Right forelimb (tissue), 1 donor: ENCODE results near the gene IRS1.
A peak's percentile ranks its signal among the peaks of the same experiment; 100 is the strongest.
"Not testable (repeated sequence)": the region's sequence is repeated elsewhere in the genome, so short reads cannot be mapped to it uniquely, and the experiment has no call there.

Experiments used
- DNase-seq: peaks from one replicate; pipeline ENCODE4 v3.0.0-alpha.2; 2018

The IRS1 gene, protein sequence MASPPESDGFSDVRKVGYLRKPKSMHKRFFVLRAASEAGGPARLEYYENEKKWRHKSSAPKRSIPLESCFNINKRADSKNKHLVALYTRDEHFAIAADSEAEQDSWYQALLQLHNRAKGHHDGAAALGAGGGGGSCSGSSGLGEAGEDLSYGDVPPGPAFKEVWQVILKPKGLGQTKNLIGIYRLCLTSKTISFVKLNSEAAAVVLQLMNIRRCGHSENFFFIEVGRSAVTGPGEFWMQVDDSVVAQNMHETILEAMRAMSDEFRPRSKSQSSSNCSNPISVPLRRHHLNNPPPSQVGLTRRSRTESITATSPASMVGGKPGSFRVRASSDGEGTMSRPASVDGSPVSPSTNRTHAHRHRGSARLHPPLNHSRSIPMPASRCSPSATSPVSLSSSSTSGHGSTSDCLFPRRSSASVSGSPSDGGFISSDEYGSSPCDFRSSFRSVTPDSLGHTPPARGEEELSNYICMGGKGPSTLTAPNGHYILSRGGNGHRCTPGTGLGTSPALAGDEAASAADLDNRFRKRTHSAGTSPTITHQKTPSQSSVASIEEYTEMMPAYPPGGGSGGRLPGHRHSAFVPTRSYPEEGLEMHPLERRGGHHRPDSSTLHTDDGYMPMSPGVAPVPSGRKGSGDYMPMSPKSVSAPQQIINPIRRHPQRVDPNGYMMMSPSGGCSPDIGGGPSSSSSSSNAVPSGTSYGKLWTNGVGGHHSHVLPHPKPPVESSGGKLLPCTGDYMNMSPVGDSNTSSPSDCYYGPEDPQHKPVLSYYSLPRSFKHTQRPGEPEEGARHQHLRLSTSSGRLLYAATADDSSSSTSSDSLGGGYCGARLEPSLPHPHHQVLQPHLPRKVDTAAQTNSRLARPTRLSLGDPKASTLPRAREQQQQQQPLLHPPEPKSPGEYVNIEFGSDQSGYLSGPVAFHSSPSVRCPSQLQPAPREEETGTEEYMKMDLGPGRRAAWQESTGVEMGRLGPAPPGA (N-terminal part only)

DNA sequence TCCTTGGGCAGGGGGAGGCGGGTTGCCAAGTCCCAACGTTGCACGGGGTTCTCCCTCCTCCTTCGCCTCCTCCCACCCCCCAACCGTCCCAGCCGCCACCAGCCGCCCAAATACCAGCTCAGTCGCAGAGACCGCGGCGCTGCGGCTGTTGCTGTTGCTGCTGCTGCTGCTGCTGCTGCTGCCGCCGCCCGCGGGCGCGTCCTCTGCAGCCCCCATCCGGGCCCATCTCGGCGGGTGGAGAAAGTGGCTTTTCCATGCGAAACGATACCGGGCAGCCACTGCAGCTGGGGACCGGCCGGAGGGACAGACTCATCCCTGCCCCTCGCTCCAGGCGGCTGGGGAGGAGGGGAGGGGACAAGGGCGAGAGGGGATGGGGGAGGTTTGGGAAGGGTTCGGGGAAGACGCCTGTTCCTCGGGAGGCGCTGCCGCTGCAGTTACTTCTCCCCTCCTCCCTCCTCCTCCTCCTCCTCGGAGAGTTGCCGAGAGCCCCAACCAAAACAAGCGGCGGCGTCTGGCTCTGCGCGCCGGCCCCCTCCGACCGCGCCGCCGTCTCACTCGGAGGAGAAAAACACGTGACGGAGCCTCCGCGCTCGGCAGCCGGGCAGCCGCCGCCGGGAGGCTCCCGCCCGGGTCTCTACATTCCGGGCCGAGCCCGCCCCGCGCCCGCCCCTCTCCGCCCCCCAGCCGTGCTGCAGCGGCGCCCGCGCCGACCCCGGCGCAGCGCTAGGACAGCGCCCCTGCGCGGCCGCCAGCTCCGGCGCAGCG, at the start of gene IRS1:
IRS1 (minus strand) TSS at position 610 of the 765 bp plus-strand sequence. CDS start 1,082 bp downstream, outside the sequence.
- peak; percentile 90 for DNase-seq

DNA sequence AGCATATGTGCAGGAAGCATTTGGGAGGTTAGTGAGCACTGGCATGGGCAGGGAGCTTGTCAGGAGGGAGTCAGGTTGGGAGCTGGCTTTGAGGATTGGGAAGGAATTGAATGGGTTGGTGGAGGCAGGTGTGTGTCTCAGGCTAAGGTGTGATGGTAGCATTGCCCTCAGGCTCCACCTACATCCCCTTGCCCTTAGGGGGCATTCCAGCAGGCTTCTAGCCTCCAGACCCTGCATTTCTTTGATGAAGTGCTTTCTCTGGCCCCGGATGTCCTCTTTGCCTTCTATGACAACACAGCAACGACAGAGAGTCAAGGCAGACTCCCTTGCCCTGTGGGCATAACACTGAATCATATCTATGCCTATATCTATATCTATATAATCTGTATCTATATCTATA, 49.7 kb upstream of the IRS1 start:
- no peak for DNase-seq

DNA sequence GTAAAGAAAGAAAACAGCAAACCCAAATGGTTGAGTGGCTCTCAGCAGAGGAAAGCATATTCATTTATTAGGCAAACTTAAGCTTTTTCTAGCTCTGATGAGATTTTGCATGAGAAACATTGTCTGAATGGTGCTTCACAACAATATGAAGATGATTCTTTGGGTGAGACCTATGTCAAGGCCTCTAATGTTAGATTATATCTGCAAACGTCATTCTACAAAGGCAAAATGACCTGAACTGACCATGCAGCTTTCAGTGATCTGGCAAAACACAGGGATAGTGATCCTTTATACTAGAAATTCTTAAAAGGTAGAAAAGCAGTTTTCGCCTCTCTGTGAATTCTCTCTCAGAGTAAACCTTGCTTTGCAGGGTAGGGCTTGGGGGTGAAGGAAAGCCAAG, 47.9 kb upstream of the IRS1 start:
- no peak for DNase-seq

DNA sequence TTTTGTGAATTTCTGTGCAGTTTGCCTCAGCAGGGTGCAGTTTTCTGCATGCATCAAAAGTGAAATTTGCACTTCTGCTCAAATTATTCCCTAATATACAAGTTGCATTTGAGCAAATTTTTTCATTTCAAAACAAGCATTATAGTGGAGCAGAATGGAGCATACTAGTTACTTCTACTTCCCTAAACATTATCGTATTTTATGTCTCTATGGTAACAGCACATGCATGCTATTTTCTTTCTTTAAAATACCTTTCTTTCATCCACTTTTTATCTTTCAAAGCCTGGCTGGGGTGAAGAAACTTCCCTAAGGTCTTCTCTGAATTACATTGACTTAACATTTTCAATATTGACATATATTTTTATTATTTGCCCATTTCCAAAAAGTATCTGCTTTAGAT, 47.5 kb upstream of the IRS1 start:
- DNase-seq: no peak

DNA sequence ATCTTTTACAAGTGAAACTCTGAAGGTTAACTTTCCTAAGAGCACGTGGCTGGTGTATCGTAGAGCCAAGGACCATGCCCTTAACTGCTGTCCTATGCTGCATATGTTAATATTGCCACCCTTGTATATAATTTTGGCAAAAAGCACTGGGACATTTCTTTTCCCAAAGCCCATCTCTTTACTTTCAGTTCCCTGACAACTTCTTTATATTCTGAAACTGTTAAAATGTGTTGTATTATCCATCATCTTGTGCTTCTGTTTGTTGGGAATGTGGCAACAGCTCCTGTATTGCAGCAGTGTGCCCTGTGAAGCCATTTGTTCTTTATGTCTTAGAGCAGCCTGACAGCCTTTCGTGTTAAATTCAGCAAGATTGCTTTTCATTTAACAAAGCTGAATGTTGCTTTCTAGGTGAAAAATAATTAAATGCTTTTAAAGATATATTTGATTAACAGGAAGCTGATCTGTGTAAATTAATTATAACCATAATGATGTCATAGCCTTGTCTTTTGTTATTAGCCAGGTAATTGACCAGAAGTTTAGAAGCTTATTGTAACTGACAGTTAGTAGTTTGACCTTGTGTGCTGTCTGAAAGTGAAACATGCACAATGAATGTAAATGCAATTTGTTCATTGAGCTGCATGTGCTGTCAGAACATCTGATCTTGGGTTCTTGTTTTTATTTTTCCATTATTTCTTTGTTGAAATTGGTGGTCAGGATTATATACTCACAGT, 45.9 kb upstream of the IRS1 start:
- DNase-seq: no peak

DNA sequence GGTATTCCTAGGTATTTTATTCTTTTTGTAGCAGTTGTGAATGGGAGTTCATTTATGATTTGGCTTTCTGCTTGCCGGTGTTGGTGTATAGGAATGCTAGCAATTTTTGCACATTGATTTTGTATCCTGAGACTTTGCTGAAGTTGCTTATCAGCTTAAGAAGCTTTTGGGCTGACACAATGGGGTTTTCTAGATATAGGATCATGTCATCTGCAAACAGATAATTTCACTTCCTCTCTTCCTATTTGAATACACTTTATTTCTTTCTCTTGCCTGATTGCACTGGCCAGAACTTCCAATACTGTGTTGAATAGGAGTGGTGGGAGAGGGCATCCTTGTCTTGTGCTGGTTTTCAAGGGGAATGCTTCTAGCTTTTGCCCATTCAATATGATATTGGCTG, 43.4 kb upstream of the IRS1 start:
- not testable (repeated sequence) for DNase-seq

DNA sequence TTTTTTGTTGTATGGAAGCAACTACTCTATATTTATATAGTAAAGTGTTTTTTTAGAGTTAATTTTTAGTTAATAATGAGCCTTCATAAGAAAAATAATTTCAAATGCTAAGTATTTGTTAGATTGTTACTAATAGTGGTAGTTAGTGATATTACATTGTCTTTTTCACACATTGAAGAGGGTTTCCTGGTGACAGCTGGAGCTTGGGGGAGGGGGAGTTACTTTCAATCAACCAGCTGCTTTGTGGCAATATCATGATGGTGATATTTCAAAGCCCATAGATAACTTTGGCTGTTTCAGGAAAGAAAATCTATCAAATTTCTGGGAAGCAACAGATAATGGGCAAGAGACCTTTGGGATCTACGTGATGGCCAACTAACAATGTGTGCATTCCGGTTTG, 40.3 kb upstream of the IRS1 start:
- no peak for DNase-seq

DNA sequence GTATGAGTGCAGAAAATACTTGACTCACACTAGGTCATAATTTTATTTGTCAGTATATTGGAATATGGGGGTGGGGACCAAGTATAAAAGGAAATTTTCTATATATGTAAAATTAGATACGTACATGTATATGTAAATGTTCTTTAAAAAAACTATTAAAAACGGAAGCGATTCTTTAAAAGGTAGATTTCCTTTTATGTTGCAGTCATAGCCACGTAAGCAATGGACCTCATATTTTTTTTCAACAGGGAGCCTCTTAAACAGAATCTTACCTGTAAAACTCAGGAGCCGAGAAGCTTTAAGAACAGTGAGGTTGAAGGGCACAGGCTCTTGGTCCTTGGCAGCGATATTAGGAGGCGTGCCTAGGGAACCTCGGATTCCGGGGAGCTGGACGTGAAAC, 39.5 kb upstream of the IRS1 start:
- DNase-seq: no peak

DNA sequence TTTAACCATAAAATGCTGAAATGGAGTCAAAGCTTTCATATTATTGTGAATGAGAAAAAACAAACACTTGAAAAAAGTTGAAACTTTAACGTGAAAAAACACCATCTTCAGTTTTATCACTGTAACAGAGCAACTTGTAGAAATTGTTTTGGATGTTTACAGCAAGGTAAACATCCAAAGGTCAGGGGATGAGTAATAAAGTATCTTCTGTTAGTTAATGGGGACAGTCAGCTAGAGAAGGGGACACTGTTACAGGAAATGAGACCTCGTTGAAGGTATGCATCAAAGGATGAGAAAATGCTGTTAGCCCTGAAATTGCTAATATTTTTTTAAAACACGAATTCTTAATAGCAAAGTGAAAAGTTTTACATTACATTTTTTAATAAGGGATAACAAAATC, 39.1 kb upstream of the IRS1 start:
- no peak for DNase-seq

DNA sequence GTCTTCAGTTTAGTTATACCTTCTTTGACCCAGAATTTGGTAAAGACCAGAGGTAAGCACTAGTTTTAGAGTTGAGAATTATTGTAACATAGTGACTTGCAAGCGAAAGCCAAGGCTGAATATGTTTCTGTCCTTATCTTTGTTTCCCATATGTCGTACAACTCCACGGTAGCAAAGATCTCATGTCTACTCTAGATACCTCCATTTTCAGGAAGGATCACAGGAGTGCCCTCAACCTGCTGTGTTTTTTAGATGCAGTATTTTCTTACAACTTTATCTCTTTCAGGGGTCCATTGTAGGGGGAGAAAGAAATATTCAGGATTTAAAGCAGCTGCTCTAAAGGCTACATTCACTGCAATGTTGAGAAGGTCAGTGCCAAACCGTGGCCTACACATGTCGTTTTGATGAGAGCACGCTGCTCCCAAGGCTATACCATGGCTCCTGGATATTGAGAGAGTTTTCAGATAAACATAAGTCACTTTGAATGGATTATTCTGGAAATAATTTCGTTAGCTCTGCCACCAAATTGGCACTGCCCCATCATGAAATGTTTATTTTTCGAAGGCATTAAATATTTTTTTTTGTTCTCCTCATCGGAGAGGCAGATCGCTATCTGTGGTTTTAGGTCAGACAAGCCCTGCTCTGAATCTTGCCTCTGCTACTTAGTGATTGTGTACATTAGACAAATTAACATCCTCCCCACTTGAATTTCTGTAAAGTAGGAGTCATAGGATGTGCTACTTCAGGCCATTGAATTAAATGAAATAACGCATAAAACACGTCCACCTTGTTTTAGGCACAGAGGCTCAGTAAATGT, 38.4 kb upstream of the IRS1 start:
- no peak for DNase-seq

DNA sequence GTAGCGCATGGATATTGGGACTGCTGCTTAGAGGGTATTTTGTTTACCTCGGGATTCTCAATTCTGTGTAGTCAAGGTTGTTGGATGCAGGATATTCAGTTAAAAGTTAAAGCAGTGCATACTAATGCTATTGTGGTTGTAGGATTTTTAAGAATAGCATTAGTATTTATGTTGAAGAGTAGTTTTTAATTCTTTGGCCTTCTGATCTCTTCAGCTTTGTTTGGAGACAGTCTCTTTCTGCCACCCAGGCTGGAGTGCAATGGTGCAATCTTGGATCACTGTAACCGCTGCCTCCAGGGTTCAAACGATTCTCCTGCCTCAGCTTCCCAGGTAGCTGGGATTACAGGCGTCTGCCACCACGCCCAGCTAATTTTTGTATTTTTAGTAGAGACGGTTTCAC, 37.7 kb upstream of the IRS1 start:
- DNase-seq: no peak

DNA sequence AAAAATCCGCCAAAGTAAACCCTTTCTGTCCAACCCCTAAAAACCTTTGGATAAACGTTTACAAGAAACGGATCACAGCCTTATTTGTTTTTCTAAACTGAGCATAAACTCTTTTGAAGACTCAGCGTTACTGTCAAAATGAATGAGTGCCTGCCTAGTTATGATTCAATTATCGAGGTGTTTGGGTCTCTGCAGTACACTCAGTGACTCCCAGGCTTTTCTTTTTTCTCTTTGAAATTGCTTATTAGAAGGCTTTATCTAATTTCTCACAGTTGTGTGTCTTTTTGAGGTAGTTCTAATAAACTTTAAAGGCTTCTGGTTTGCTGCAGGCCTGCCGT, 36.9 kb upstream of the IRS1 start:
- no peak for DNase-seq

DNA sequence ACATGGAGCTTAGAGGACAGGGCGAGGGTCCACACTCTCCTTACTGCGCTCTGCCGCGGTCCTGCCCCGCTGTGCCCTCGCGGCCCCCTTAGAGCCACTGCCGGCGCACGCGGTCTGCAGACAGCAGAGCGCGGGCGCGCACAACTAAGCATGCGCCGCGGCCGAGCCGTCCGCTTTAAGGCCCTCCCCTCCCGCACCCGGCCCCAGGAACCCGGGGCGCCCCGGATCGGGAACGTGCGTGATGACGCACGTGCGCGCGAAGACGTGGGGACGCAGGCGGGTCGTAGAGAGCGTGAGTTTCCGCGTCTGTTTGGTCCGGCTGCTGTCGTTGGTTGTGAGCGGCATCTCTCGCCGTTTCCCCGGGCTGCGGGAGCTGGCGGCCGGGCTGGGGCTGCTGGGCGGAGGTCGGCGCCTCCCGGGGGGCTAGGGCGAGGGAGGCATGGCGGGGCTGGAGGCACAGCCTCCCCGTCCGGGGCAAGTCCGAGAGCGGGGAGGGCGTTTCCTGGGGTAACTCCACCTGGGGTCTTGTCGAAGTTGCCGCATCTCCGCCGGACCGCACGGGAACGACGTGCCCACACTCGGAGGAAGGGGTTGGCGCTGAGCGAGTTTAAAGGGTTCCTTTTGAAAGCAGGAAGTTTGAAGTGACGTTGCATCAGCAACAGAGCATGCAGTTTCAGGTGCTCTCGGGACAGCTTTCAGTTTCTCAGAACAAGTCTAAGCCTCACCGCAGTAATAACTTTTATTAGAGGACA, 36.4 kb upstream of the IRS1 start, which contains the start of gene RHBDD1:
RHBDD1 (plus strand) TSS at position 259 of the 752 bp plus-strand sequence. CDS start 28,640 bp downstream, outside the sequence.
- peak; percentile 96 for DNase-seq

DNA sequence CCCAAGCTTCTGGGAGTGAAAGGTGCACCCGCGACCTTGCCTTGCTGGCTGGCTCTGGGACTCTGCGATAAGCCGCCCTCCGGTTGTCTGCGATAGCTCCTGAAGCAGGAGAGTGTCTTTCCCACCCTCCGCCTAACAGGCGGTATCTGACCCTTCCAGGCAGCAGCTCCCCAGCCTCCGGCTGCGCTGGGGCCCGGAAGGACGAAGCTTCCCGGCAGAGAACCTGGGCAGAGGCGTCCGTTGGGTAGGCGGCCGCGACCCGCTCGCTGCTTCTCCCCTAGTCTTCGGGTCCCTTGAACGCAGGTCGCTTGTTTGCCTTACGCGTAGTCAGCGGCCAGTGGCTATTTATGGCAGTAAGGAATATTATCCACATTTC, 35.8 kb upstream of the IRS1 start:
- no peak for DNase-seq

DNA sequence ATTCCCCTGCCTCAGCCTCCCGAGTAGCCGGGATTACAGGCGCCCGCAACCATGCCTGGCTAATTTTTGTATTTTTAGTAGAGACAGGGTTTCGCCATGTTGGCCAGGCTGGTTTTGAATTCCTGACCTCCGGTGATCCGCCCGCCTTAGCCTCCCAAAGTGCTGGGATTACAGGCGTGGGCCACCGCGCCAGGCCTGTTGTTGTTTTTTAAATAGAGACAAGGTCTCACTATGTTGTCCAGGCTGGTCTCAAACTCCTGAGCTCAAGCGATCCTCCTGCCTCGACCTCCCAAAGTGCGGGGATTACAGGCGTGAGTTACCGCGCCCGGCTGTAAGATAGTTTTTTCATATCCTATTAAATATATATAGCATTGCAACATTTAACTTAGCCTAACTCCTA, 35.3 kb upstream of the IRS1 start:
- not testable (repeated sequence) for DNase-seq

DNA sequence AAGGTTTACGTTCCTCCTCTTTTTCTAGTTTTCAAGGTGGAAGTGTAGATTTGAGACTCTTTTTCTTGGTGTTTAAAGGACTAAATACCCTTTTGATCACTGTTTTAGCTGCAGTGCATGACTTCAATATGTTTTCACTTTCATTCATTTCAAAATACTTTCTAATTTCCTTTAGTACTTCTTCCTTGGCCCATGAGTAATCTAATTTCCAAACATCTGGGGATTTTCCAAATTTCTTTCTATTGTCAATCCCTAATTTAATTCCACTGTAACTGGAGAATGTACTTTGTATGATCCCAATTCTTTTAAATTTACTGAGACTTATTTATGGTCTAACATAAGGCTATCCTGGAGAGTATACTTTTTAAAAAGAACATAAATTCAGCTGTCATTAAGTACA, 32.4 kb upstream of the IRS1 start:
- no peak for DNase-seq

DNA sequence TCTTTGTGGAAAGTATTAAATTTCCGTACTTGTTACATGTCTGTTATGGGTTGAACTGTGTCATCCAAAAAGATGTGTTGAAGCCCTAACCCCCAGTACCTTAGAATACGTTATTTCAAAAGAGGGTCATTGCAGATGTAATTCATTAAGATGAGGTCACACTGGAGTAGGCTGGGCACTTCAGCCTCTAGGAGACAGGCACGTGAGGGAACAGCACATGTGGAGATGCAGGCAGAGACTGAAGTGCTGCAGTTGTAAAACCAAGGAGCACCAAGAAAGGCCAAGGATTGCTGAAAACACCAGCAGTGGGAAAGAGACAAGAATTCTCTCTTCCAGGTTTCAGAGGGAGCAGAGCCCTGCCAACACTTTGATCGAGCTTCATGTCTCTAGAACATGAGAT, 31.6 kb upstream of the IRS1 start:
- no peak for DNase-seq

DNA sequence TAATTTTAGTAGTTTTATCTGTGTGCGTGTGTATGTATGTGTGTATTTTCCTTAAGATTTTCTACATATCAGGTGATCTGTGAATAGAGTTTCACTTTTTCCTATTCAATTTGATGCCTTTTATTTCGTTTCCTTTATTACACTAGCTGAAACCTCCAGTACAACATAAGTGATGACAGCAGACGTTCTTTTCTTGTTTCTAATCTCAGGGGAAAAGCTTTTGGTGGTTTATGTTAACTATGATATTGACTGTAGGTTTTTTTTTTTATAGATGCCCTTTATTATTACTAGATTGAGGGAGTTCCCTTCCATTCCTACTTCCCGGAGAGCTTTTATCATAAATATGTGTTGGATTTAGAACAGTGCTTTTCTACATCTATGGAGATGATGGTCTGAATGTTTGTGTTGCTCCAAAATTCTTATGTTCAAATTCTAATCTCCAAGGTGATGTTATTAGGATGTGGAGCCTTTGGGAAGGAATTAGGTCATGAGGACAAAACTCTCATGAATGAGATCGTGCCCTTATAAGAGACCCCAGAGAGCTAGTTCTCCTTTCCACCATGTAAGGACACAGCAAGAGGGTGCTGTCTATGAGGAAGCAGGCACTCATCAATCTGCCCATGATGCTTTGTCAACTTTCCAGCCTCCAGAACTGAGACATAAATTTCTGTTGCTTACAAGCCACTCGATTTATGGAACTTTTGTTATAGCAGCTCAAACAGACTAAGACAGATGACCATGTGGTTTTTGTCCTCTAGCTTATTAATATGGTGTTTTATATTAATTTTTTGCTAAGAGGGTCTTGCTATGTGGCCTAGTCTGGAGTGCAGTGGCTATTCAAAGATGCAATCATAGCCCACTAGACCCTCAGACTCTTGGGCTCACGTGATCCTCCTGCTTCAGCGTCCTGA, 30.4 kb upstream of the IRS1 start:
- no peak for DNase-seq

DNA sequence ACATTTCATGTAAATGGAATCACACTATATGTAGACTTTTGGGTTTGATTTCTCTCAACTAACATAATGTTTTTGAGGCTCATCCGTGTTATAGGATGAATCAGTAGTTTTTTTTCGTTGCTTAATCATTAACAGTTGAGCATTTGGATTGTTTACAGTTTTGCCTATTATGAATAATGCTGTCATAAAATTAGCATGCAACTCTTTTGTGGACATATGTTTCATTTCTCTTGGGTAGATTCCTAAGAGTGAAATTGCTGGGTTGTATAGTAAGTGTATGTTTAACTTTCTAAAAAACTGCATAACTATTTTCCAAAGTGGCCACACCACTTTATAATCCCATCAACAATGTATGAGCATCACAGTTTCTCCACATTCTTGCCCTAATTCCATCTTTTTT, 28.6 kb upstream of the IRS1 start:
- DNase-seq: no peak

DNA sequence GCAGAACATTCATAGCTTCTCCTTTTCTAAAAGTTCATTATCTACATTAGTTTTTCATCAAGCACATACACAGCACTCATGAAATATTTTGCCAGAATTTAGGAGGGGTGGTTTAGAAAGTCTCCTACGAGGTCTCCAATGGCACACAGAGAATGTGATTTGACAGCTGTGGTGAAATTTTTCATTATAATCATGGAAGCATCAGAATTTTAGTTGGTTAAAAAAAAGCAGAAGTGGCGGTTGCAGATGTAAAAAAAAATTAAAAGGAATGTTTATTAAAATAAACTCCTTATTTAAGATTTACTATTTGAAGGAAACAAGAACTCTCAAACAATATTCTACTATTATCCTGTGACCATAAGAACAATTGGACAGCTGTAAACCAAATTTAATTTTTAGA, 25.4 kb upstream of the IRS1 start:
- no peak for DNase-seq
